AG10803 (cell line): Measurements from ENCODE around the gene ZNF474.

Experiments
- DNase-seq: peaks from one replicate; pipeline ENCODE4 v3.0.0; 2010; ENCODE audit warnings: low read depth
- H3K4me3 ChIP-seq: 2 replicates; pipeline ENCODE4 v1.5.1; 2011; ENCODE audit warnings: mild to moderate bottlenecking, low read length, control low read depth
- TF ChIP-seq, protein P1 (sequence below): conservative IDR thresholded peaks from 2 replicates; pipeline ENCODE4 v1.5.1; 2011; ENCODE audit warnings: mild to moderate bottlenecking, low read length, control low read depth, inconsistent platforms

The ZNF474 gene

DNA sequence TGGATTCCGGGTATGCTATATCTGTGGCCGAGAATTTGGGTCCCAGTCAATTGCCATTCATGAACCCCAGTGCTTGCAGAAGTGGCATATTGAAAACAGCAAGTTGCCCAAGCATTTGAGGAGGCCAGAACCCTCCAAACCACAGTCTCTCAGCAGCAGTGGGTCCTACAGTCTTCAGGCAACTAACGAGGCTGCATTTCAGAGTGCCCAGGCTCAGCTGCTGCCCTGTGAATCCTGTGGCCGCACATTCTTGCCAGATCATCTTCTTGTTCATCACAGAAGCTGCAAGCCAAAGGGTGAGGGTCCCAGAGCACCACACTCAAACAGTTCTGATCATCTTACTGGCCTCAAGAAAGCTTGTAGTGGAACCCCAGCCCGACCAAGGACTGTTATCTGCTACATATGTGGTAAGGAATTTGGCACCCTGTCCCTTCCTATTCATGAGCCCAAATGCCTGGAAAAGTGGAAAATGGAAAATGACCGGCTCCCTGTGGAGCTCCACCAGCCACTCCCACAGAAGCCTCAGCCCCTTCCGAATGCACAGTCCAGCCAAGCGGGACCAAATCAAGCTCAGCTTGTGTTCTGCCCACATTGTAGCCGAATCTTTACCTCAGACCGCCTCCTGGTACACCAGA is 23.0 kb downstream of the ZNF474 start:
- TF ChIP-seq, protein P1, sequence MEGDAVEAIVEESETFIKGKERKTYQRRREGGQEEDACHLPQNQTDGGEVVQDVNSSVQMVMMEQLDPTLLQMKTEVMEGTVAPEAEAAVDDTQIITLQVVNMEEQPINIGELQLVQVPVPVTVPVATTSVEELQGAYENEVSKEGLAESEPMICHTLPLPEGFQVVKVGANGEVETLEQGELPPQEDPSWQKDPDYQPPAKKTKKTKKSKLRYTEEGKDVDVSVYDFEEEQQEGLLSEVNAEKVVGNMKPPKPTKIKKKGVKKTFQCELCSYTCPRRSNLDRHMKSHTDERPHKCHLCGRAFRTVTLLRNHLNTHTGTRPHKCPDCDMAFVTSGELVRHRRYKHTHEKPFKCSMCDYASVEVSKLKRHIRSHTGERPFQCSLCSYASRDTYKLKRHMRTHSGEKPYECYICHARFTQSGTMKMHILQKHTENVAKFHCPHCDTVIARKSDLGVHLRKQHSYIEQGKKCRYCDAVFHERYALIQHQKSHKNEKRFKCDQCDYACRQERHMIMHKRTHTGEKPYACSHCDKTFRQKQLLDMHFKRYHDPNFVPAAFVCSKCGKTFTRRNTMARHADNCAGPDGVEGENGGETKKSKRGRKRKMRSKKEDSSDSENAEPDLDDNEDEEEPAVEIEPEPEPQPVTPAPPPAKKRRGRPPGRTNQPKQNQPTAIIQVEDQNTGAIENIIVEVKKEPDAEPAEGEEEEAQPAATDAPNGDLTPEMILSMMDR: no peak
- H3K4me3 ChIP-seq: no peak overlapping the region
- DNase-seq: peak; percentile 40

DNA sequence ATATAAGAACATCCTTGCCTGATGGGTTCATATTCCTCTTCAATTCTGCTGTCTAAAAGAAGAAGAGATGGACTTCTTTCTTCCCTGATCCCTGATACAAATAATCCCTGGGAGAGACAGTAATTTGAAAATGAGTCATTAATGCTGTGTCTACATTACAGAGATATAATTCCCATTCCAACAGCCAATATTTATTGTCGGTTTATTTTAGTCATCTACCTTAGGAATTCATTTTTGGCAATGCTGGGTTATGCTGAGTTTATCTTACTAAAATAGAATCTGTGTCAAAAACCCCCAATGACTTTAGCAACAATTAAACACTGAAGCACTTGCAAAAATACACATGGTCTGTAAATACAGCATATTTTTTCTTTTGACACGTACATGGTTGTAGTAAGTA is 23.9 kb downstream of the ZNF474 start:
- TF ChIP-seq, protein P1: no peak
- peak; percentile 95 for DNase-seq
- H3K4me3 ChIP-seq: no peak overlapping the region

DNA sequence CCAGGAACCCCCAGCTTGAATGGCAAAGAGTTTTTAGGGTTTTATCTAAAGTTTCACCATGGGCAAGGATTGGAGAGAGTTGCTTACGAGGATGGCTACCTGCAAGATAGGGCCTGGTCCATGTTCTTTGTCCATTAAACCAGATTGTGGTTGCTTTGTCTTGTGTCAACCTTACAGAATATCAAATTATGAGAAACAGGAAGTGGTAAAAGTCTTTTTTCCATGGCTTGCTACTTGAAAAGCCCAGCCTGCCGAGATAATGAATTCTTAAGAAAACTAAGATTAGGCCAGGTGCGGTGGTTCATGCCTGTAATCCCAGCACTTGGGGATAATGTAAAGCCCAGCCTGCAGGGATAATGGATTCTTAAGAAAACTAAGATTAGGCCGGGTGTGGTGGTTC is 24.4 kb downstream of the ZNF474 start:
- DNase-seq: no peak
- TF ChIP-seq, protein P1: no peak
- H3K4me3 ChIP-seq: no peak overlapping the region

DNA sequence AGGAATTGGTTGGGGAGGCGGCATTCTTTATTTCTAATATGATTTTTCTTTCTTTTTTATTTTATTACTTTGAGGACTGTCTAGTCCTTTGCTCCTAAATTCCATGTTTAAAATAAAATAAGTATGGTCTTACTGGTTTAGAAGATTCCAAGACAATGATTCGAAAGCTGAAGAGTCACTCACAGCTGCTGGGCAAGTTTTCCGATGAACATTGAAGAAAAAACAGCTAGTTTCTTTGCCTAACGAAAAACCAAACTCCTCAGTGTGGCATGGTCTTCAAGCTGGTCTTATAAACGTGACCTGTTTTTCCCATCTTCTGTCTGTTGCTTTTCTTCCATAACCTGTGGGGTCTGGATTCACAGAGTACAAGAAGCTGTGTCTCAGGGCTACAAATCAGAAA is 25.1 kb downstream of the ZNF474 start:
- no peak overlapping the region for H3K4me3 ChIP-seq
- peak; percentile 50 for DNase-seq
- TF ChIP-seq, protein P1: no peak

DNA sequence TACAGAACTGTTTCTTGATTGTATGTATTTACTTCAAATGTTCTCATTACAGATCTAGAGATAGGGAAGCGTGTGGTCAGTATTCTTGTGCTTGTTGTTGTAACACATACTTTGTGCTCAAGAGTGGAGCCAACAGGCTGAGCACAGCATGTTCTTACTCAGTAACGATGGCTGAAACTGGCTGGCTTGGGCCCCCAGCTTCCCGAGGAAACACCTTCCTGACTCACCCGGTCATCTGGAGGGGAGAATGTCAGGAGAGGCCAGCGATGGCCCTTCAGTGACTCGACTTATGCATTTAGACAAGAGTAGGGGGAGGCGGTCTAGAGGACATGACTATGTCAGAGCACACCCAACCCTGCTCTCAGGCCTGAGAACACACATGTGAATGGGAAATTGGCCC is 25.6 kb downstream of the ZNF474 start:
- no peak overlapping the region for H3K4me3 ChIP-seq
- TF ChIP-seq, protein P1: no peak
- peak; percentile 82 for DNase-seq

DNA sequence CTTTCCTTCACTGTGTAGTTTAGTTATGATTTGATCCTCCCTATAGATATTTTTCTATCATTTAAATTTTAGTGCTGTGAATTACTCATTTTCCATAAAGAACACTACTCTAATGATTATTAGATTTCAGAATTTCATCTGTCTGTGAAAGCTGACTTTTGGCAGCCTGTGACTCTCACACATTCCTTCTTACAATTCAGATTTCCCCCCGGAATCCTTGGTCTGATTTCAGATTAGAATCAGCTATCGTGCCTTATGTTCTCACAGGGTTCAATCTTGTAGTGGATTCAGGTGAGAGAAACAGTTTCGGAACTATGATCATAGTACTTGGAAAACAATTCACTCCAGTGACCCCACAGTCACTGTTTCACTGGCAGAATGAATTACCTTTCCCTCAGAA is 26.2 kb downstream of the ZNF474 start:
- DNase-seq: no peak
- H3K4me3 ChIP-seq: no peak overlapping the region
- TF ChIP-seq, protein P1: no peak

DNA sequence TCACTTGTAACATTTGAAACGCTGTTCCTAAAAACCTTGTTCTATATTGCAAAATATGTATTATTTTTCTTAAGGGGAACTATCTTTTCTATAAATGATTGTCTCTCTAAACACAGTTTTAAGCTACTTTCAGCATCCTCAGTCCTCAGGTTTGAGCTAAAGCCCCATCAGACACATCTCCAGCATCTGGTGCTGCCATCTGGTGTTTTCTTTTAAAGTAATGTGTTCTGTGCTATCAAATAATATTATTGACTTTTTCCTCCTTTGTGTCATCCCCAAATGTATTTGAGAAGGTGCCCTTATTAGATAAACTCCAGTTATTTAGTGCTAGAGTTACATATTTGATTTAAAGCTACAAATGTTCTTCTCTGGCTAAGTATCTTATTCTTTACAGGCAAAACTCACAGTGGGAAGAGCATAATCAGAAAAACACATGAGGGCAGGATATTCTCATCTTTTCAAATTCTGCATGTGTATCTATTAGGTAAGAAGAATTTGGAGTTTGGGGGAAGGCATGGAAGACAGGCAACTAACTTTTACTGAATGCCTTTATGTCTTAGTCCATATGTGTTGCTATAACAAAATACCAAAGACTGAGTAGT is 27.5 kb downstream of the ZNF474 start:
- TF ChIP-seq, protein P1: peak; percentile 64
- peak; percentile 72 for DNase-seq
- H3K4me3 ChIP-seq: no peak overlapping the region
